ENCODE measurements around the gene DPP10. TPM values are rescaled to one million over a fixed set of nuclear protein-coding genes. Genes with fewer than 3 reads are reported as not detected.
"Not testable (repeated sequence)": the region's sequence is repeated elsewhere in the genome, so short reads cannot be mapped to it uniquely, and the experiment has no call there.

The DPP10 gene
- total RNA-seq, 1 donor from 2014 or later = not detected

- no peak for DNase-seq (ENCODE audit: low spot score)
- Mint-ChIP-seq H3K4me3 (no peak overlapping the region), H3K9me3 (no peaks in the 10 kb centered on the region), H3K27me3 (ENCODE audit: insufficient read depth) (no peaks in the 10 kb centered on the region), H3K27ac (no peak overlapping the region), H3K4me1 (ENCODE audit: low read depth) (no peaks in the 10 kb centered on the region), H3K36me3 (ENCODE audit: low read depth) (no peaks in the 10 kb centered on the region)
- intact Hi-C loops (cut with micrococcal nuclease) = no loop called here
Observed at GRCh38 chr2:115389898-115390565, 947.6 kb downstream of the DPP10 start.

- DNase-seq (ENCODE audit: low spot score) = no peak
- no peak overlapping the region for H3K4me3 Mint-ChIP-seq
- H3K4me1 Mint-ChIP-seq (ENCODE audit: low read depth) = no peaks in the 10 kb centered on the region
- intact Hi-C loops (cut with micrococcal nuclease) = no loop called here
- H3K27me3 Mint-ChIP-seq (ENCODE audit: insufficient read depth) = no peaks in the 10 kb centered on the region
- no peak overlapping the region for H3K27ac Mint-ChIP-seq
- no peaks in the 10 kb centered on the region for H3K36me3 Mint-ChIP-seq (ENCODE audit: low read depth)
- peaks cover 15% of the 10 kb centered on the region for H3K9me3 Mint-ChIP-seq
Observed at GRCh38 chr2:115396579-115396978, 954.1 kb downstream of the DPP10 start.

- Mint-ChIP-seq H3K9me3 (peaks cover 18% of the 10 kb centered on the region), H3K27me3 (ENCODE audit: insufficient read depth) (no peaks in the 10 kb centered on the region), H3K4me3 (no peak overlapping the region), H3K4me1 (ENCODE audit: low read depth) (no peaks in the 10 kb centered on the region), H3K36me3 (ENCODE audit: low read depth) (no peaks in the 10 kb centered on the region), H3K27ac (no peak overlapping the region)
- intact Hi-C loops (cut with micrococcal nuclease) = no loop called here
- DNase-seq (ENCODE audit: low spot score) = no peak
Observed at GRCh38 chr2:115400940-115401339, 958.5 kb downstream of the DPP10 start.

- Mint-ChIP-seq H3K4me3 (no peak overlapping the region), H3K9me3 (peaks cover 23% of the 10 kb centered on the region), H3K27me3 (ENCODE audit: insufficient read depth) (no peaks in the 10 kb centered on the region), H3K27ac (no peak overlapping the region), H3K4me1 (ENCODE audit: low read depth) (no peaks in the 10 kb centered on the region), H3K36me3 (ENCODE audit: low read depth) (no peaks in the 10 kb centered on the region)
- intact Hi-C loops (cut with micrococcal nuclease) = no loop called here
- DNase-seq (ENCODE audit: low spot score) = no peak
Observed at GRCh38 chr2:115412501-115412900, 970.1 kb downstream of the DPP10 start.

GRCh38 chr2:115413791-115414190 lies 971.4 kb downstream of the DPP10 start:
- Mint-ChIP-seq H3K27me3 (ENCODE audit: insufficient read depth) (no peaks in the 10 kb centered on the region), H3K4me3 (no peak overlapping the region), H3K9me3 (peaks cover 25% of the 10 kb centered on the region), H3K4me1 (ENCODE audit: low read depth) (no peaks in the 10 kb centered on the region), H3K36me3 (ENCODE audit: low read depth) (no peaks in the 10 kb centered on the region), H3K27ac (no peak overlapping the region)
- intact Hi-C loops (cut with micrococcal nuclease) = no loop called here
- no peak for DNase-seq (ENCODE audit: low spot score)

- Mint-ChIP-seq H3K9me3 (peaks cover 21% of the 10 kb centered on the region), H3K4me3 (no peak overlapping the region), H3K27me3 (ENCODE audit: insufficient read depth) (no peaks in the 10 kb centered on the region), H3K4me1 (ENCODE audit: low read depth) (no peaks in the 10 kb centered on the region), H3K27ac (no peak overlapping the region), H3K36me3 (ENCODE audit: low read depth) (no peaks in the 10 kb centered on the region)
- intact Hi-C loops (cut with micrococcal nuclease) = no loop called here
- DNase-seq (ENCODE audit: low spot score) = no peak
Observed at GRCh38 chr2:115414466-115414865, 972.0 kb downstream of the DPP10 start.

- intact Hi-C loops (cut with micrococcal nuclease) = no loop called here
- H3K4me3 Mint-ChIP-seq = no peak overlapping the region
- no peaks in the 10 kb centered on the region for H3K36me3 Mint-ChIP-seq (ENCODE audit: low read depth)
- no peak overlapping the region for H3K27ac Mint-ChIP-seq
- no peaks in the 10 kb centered on the region for H3K4me1 Mint-ChIP-seq (ENCODE audit: low read depth)
- DNase-seq (ENCODE audit: low spot score) = no peak
- no peaks in the 10 kb centered on the region for H3K27me3 Mint-ChIP-seq (ENCODE audit: insufficient read depth)
- peaks cover 10% of the 10 kb centered on the region for H3K9me3 Mint-ChIP-seq
Observed at GRCh38 chr2:115422004-115422634, 979.7 kb downstream of the DPP10 start.

- no peaks in the 10 kb centered on the region for H3K27me3 Mint-ChIP-seq (ENCODE audit: insufficient read depth)
- no peak overlapping the region for H3K27ac Mint-ChIP-seq
- DNase-seq (ENCODE audit: low spot score) = no peak
- no peaks in the 10 kb centered on the region for H3K36me3 Mint-ChIP-seq (ENCODE audit: low read depth)
- H3K9me3 Mint-ChIP-seq = peaks cover 19% of the 10 kb centered on the region
- no peaks in the 10 kb centered on the region for H3K4me1 Mint-ChIP-seq (ENCODE audit: low read depth)
- intact Hi-C loops (cut with micrococcal nuclease) = no loop called here
- H3K4me3 Mint-ChIP-seq = no peak overlapping the region
Observed at GRCh38 chr2:115427436-115427835, 985.0 kb downstream of the DPP10 start.

- intact Hi-C loops (cut with micrococcal nuclease) = not testable (repeated sequence)
Observed at GRCh38 chr2:115440746-115441145, 998.3 kb downstream of the DPP10 start.

GRCh38 chr2:115443539-115444185 lies 1001.2 kb downstream of the DPP10 start:
- H3K27me3 Mint-ChIP-seq (ENCODE audit: insufficient read depth) = no peaks in the 10 kb centered on the region

More at GRCh38 chr2:115440746-115441145, 998.3 kb downstream of the DPP10 start:
- DNase-seq (ENCODE audit: low spot score); H3K36me3 Mint-ChIP-seq (ENCODE audit: low read depth); H3K27me3 Mint-ChIP-seq (ENCODE audit: insufficient read depth); H3K27ac Mint-ChIP-seq; H3K4me1 Mint-ChIP-seq (ENCODE audit: low read depth); H3K4me3 Mint-ChIP-seq: not testable (repeated sequence)
- peaks cover 23% of the 10 kb centered on the region for H3K9me3 Mint-ChIP-seq

GRCh38 chr2:115460008-115460407 lies 1017.6 kb downstream of the DPP10 start:
- H3K36me3 Mint-ChIP-seq (ENCODE audit: low read depth) = no peaks in the 10 kb centered on the region

More at GRCh38 chr2:115443539-115444185, 1001.2 kb downstream of the DPP10 start:
- intact Hi-C loops (cut with micrococcal nuclease) = no loop called here
- Mint-ChIP-seq H3K4me1 (ENCODE audit: low read depth) (no peaks in the 10 kb centered on the region), H3K4me3 (no peak overlapping the region), H3K9me3 (peaks cover 30% of the 10 kb centered on the region), H3K27ac (no peak overlapping the region), H3K36me3 (ENCODE audit: low read depth) (no peaks in the 10 kb centered on the region)
- DNase-seq (ENCODE audit: low spot score) = no peak

GRCh38 chr2:115480741-115481140 lies 1038.3 kb downstream of the DPP10 start:
- no peak for DNase-seq (ENCODE audit: low spot score)
- Mint-ChIP-seq H3K4me1 (ENCODE audit: low read depth) (no peaks in the 10 kb centered on the region), H3K36me3 (ENCODE audit: low read depth) (no peaks in the 10 kb centered on the region), H3K4me3 (no peak overlapping the region), H3K9me3 (peaks cover 29% of the 10 kb centered on the region), H3K27me3 (ENCODE audit: insufficient read depth) (no peaks in the 10 kb centered on the region), H3K27ac (no peak overlapping the region)
- intact Hi-C loops (cut with micrococcal nuclease) = no loop called here

More at GRCh38 chr2:115460008-115460407, 1017.6 kb downstream of the DPP10 start:
- no peak for DNase-seq (ENCODE audit: low spot score)
- Mint-ChIP-seq H3K27me3 (ENCODE audit: insufficient read depth) (no peaks in the 10 kb centered on the region), H3K9me3 (peaks cover 5% of the 10 kb centered on the region), H3K27ac (no peak overlapping the region), H3K4me1 (ENCODE audit: low read depth) (no peaks in the 10 kb centered on the region), H3K4me3 (no peak overlapping the region)
- intact Hi-C loops (cut with micrococcal nuclease) = no loop called here

GRCh38 chr2:115481842-115482241 lies 1039.4 kb downstream of the DPP10 start:
- no peaks in the 10 kb centered on the region for H3K27me3 Mint-ChIP-seq (ENCODE audit: insufficient read depth)
- no peak for DNase-seq (ENCODE audit: low spot score)
- no peaks in the 10 kb centered on the region for H3K4me1 Mint-ChIP-seq (ENCODE audit: low read depth)
- peaks cover 20% of the 10 kb centered on the region for H3K9me3 Mint-ChIP-seq
- no peak overlapping the region for H3K4me3 Mint-ChIP-seq
- intact Hi-C loops (cut with micrococcal nuclease) = no loop called here
- no peaks in the 10 kb centered on the region for H3K36me3 Mint-ChIP-seq (ENCODE audit: low read depth)
- H3K27ac Mint-ChIP-seq = no peak overlapping the region

Measured in activated T-helper 1 cell treated with anti-CD3 and anti-CD28 coated beads, Interleukin-12 subunit alpha, Interleukin-12 subunit beta, Interleukin-2, Interleukin-4 antibody, amounts not matched to agents 30 ng/mL and 10 ng/mL and 1 ng/mL, durations not matched to agents 14 hours and 24 hours and 36 hours (primary cell).